Brain microvascular endothelial cell (primary cell): Measurements from ENCODE around the gene FAM72A.

Experiments used
- DNase-seq: peaks from one replicate; pipeline ENCODE4 v3.0.0-alpha.2; 2020
- H3K27ac ChIP-seq: fragments of 250-450 bp; sonication (Bioruptor Pico); 2 replicates; pipeline ENCODE4 v1.5.1; 2020; ENCODE audit warnings: mild to moderate bottlenecking, moderate library complexity
- H3K27me3 ChIP-seq: fragments of 250-450 bp; sonication (Bioruptor Pico); replicated peaks from 2 replicates; pipeline ENCODE4 v1.5.1; 2020; ENCODE audit warnings: mild to moderate bottlenecking
- H3K36me3 ChIP-seq: fragments of 250-450 bp; sonication (Bioruptor Pico); replicated peaks from 2 replicates; pipeline ENCODE4 v1.5.1; 2020; ENCODE audit warnings: mild to moderate bottlenecking
- H3K4me3 ChIP-seq: 2 replicates; pipeline ENCODE4 v1.5.1; 2011; ENCODE audit warnings: low read depth, mild to moderate bottlenecking, control low read depth, low read length, moderate library complexity
- CTCF ChIP-seq: IDR thresholded peaks from 2 replicates; pipeline ENCODE4 v1.5.1; 2011; ENCODE audit warnings: low read depth, mild to moderate bottlenecking, moderate library complexity, low read length, control low read depth, inconsistent platforms; ENCODE audit errors: missing control alignments
- in situ Hi-C: cut with HindIII; loops from 2 replicates; pipeline ENCODE4 v1.10.0; 2017; ENCODE audit warnings: low sequenced_read_pairs, low pct_ligation_motif_present

The FAM72A gene

GRCh38 chr1:206142770-206143169 lies 59.9 kb downstream of the FAM72A start:
- no peak for DNase-seq
- in situ Hi-C loops: no loop called here
- Histone ChIP-seq H3K4me3 (no peak overlapping the region), H3K27ac (no peak overlapping the region), H3K36me3 (no peaks in the 10 kb centered on the region), H3K27me3 (peaks cover 7% of the 10 kb centered on the region)
- no peak for TF ChIP-seq CTCF

- Histone ChIP-seq H3K27ac (no peak overlapping the region), H3K27me3 (peaks cover 7% of the 10 kb centered on the region), H3K4me3 (no peak overlapping the region), H3K36me3 (no peaks in the 10 kb centered on the region)
- in situ Hi-C loops: no loop called here
- TF ChIP-seq CTCF: no peak
- DNase-seq: no peak
These were observed 60.6 kb downstream of the FAM72A start for GRCh38 chr1:206142011-206142410.

GRCh38 chr1:206136241-206136640 lies 66.4 kb downstream of the FAM72A start:
- in situ Hi-C loops: no loop called here
- Histone ChIP-seq H3K36me3 (no peaks in the 10 kb centered on the region), H3K27me3 (peaks cover 6% of the 10 kb centered on the region), H3K27ac (no peak overlapping the region), H3K4me3 (no peak overlapping the region)
- no peak for TF ChIP-seq CTCF
- DNase-seq: no peak
